22Rv1 (cell line): ENCODE measurements around the gene TREH.
"Not testable (repeated sequence)": the region's sequence is repeated elsewhere in the genome, so short reads cannot be mapped to it uniquely, and the experiment has no call there.

Experiments
- H3K27ac ChIP-seq: fragments of 450-650 bp; 2 replicates; pipeline ENCODE4 v1.5.1; 2017
- CTCF ChIP-seq: fragments of 450-650 bp; IDR thresholded peaks from 2 replicates; pipeline ENCODE4 v1.5.1; 2017; ENCODE audit warnings: mild to moderate bottlenecking
- ZFX ChIP-seq: fragments of 450-650 bp; IDR thresholded peaks from 2 replicates; pipeline ENCODE4 v1.6.1; 2017; ENCODE audit warnings: antibody characterized with exemption, borderline replicate concordance

Gene TREH

GRCh38 chr11:118679483-118679882, at the start of gene TREH:
Gene TREH (minus strand): TSS chr11:118679650. CDS start chr11:118679627, 23 bp downstream.
- peak within 1 kb of the TSS; percentile 76 for H3K27ac ChIP-seq
- TF ChIP-seq CTCF (no peak), ZFX (no peak)

- 0 out of 2 replicates have a peak, but pooled peaks have one; percentile 10 for TF ChIP-seq CTCF
- H3K27ac ChIP-seq: not testable (repeated sequence)
These were observed 48.7 kb upstream of the TREH start for GRCh38 chr11:118728112-118728511.

GRCh38 chr11:118727721-118728066, 48.2 kb upstream of the TREH start:
- H3K27ac ChIP-seq: not testable (repeated sequence)

- H3K27ac ChIP-seq: not testable (repeated sequence)
These were observed 47.7 kb upstream of the TREH start for GRCh38 chr11:118727001-118727720.

GRCh38 chr11:118721478-118722015, 42.1 kb upstream of the TREH start:
- not testable (repeated sequence) for H3K27ac ChIP-seq

- H3K27ac ChIP-seq: not testable (repeated sequence)
These were observed 41.3 kb upstream of the TREH start for GRCh38 chr11:118720740-118721139.

- H3K27ac ChIP-seq: not testable (repeated sequence)
These were observed 40.6 kb upstream of the TREH start for GRCh38 chr11:118720078-118720477.

- H3K27ac ChIP-seq: not testable (repeated sequence)
These were observed 39.1 kb upstream of the TREH start for GRCh38 chr11:118718562-118718961.

GRCh38 chr11:118717733-118718132, 38.3 kb upstream of the TREH start:
- not testable (repeated sequence) for H3K27ac ChIP-seq

GRCh38 chr11:118717221-118717620, 37.8 kb upstream of the TREH start:
- H3K27ac ChIP-seq: not testable (repeated sequence)

- no peak overlapping the region for H3K27ac ChIP-seq
- TF ChIP-seq ZFX (no peak), CTCF (no peak)
These were observed 36.4 kb upstream of the TREH start for GRCh38 chr11:118715837-118716260.

GRCh38 chr11:118715245-118715831, 35.9 kb upstream of the TREH start:
- no peak overlapping the region for H3K27ac ChIP-seq
- TF ChIP-seq ZFX: no peak
- TF ChIP-seq CTCF: no peak
